ENCODE measurements around the gene WDR11.

DNA sequence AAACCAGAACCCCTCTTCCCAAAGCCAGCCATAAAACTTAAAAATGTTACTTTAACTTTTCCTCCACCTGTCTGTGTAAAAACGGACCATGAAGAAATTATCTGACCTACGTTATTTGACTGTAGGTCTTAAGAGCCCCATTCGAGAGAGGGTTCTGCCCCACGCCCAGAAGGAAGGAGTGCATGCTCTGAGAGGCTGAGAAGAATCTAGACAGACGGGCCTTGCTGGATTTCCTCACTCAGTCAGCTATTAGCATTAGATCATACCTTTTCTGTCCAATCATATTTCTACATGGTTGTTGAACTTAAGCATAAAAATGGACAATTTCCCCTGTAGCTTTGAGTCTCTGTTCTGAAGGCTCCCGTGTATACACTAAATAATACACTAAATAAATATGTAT, 38.1 kb upstream of the WDR11 start:
- TF ChIP-seq YY1 (IDR thresholded peaks at IDR 0.05; ENCODE audit: insufficient read depth, insufficient read length), result no peak
- TF ChIP-seq ZNF274 (IDR thresholded peaks at IDR 0.05; ENCODE audit: low read depth, low read length), result no peak
- TF ChIP-seq SUZ12 (IDR thresholded peaks at IDR 0.05; ENCODE audit: extremely low read depth, insufficient read depth, insufficient read length), result no peak

Measured in NT2/D1 (cell line).